SU-DHL-6 (cell line): ENCODE data around the gene ZNF280D.

Source experiments
- EZH2phosphoT487 ChIP-seq: fragments of 200-600 bp; sonication (generic), shearing (Covaris generic); conservative IDR thresholded peaks from 2 replicates; pipeline ENCODE4 v1.6.1; 2018; ENCODE audit warnings: mild to moderate bottlenecking, antibody characterized with exemption, low read length, moderate library complexity, mixed read lengths
- TF ChIP-seq, protein P1 (sequence below): fragments of 200-600 bp; sonication (generic); IDR thresholded peaks from one replicate; pipeline ENCODE4 v1.5.1; 2017; ENCODE audit warnings: antibody characterized with exemption, mild to moderate bottlenecking, low read length, moderate library complexity; ENCODE audit not compliant: insufficient read depth, poor library complexity, severe bottlenecking

DNA sequence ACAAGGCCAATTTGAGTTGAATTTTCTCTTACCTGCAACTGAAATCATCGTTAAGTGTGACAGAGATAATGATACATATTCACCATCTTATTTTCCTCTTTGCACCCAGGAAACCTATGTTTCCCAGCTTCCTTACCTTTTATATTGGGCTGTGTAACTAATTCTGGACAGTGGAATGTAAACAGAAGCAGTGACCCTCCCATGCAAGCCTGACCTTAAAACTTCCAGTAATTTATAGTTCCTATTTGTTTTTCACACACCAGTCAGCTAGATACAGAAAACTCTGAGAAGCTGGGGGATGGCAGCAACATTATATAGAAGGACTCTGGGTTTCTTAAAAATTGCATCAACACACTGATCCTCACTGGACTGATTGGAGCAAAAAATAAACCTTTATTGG lies 4.5 kb upstream of the ZNF280D start:
- TF ChIP-seq, protein P1, sequence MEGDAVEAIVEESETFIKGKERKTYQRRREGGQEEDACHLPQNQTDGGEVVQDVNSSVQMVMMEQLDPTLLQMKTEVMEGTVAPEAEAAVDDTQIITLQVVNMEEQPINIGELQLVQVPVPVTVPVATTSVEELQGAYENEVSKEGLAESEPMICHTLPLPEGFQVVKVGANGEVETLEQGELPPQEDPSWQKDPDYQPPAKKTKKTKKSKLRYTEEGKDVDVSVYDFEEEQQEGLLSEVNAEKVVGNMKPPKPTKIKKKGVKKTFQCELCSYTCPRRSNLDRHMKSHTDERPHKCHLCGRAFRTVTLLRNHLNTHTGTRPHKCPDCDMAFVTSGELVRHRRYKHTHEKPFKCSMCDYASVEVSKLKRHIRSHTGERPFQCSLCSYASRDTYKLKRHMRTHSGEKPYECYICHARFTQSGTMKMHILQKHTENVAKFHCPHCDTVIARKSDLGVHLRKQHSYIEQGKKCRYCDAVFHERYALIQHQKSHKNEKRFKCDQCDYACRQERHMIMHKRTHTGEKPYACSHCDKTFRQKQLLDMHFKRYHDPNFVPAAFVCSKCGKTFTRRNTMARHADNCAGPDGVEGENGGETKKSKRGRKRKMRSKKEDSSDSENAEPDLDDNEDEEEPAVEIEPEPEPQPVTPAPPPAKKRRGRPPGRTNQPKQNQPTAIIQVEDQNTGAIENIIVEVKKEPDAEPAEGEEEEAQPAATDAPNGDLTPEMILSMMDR = no peak
- TF ChIP-seq EZH2phosphoT487 = no peak
